GM19467 (cell line): Measurements from ENCODE around the gene HAP1.
"Not testable (repeated sequence)": the region's sequence is repeated elsewhere in the genome, so short reads cannot be mapped to it uniquely, and the experiment has no call there.

Experiments
- ATAC-seq: cut with Tn5 transposase; IDR thresholded peaks from one replicate; pipeline ENCODE4 v1.9.1; 2021; ENCODE audit warnings: mild to moderate bottlenecking, moderate library complexity; ENCODE audit not compliant: unreplicated experiment

The HAP1 gene

GRCh38 chr17:41734139-41734948 lies at the start of gene HAP1:
Gene HAP1 (minus strand): TSS chr17:41734643. CDS start chr17:41734634, 9 bp downstream.
- no peak for ATAC-seq

- no peak for ATAC-seq
These were observed 47.7 kb upstream of the HAP1 start for GRCh38 chr17:41782142-41782541.

GRCh38 chr17:41781404-41782110 lies 47.1 kb upstream of the HAP1 start:
- ATAC-seq: no peak

- ATAC-seq: no peak
These were observed 45.5 kb upstream of the HAP1 start for GRCh38 chr17:41779954-41780353.

GRCh38 chr17:41777574-41778188 lies 43.2 kb upstream of the HAP1 start:
- ATAC-seq: no peak

- no peak for ATAC-seq
These were observed 42.7 kb upstream of the HAP1 start for GRCh38 chr17:41777157-41777573.

GRCh38 chr17:41776262-41776900 lies 41.9 kb upstream of the HAP1 start:
- ATAC-seq: not testable (repeated sequence)

GRCh38 chr17:41775394-41776226 lies 41.2 kb upstream of the HAP1 start:
- ATAC-seq: no peak

- ATAC-seq: no peak
These were observed 39.3 kb upstream of the HAP1 start for GRCh38 chr17:41773731-41774193.

- no peak for ATAC-seq
These were observed 38.7 kb upstream of the HAP1 start for GRCh38 chr17:41773190-41773588.

GRCh38 chr17:41772586-41773189 lies 38.2 kb upstream of the HAP1 start:
- no peak for ATAC-seq

GRCh38 chr17:41772218-41772585 lies 37.8 kb upstream of the HAP1 start:
- ATAC-seq: no peak

- no peak for ATAC-seq
These were observed 37.2 kb upstream of the HAP1 start for GRCh38 chr17:41771389-41772206.

GRCh38 chr17:41769985-41770384 lies 35.5 kb upstream of the HAP1 start:
- no peak for ATAC-seq

- no peak for ATAC-seq
These were observed 35.0 kb upstream of the HAP1 start for GRCh38 chr17:41769346-41769862.

GRCh38 chr17:41768682-41769288 lies 34.3 kb upstream of the HAP1 start:
- no peak for ATAC-seq

GRCh38 chr17:41767324-41768042 lies 33.0 kb upstream of the HAP1 start:
- ATAC-seq: no peak

GRCh38 chr17:41766135-41766534 lies 31.7 kb upstream of the HAP1 start:
- ATAC-seq: no peak
